Small intestine (tissue), 7 donors: ENCODE data around the gene TOM1L2. TPM values are rescaled to one million over a fixed set of nuclear protein-coding genes. Genes with fewer than 3 reads are reported as not detected.
A peak's percentile ranks its signal among the peaks of the same experiment; 100 is the strongest.
"Not testable (repeated sequence)": the region's sequence is repeated elsewhere in the genome, so short reads cannot be mapped to it uniquely, and the experiment has no call there.

Experiments used
- DNase-seq, 2 donors: peaks; one replicate each; pipeline versions ENCODE4 v3.0.0 to v3.0.0-alpha.2; 2013
- FAIRE-seq: peaks from 2 replicates; lab custom pipeline; 2012; peaks lifted over from hg19 to GRCh38; lab: Jason Lieb, UNC
- H3K27ac ChIP-seq, 3 donors: one replicate each; pipeline ENCODE4 v1.5.1; 2013; ENCODE audit warnings: low read length in 2 of 3, mild to moderate bottlenecking in 2 of 3, control low read depth in 1 of 3, inconsistent platforms in 1 of 3, low read depth in 1 of 3, moderate library complexity in 1 of 3
- H3K27me3 ChIP-seq, 3 donors: one replicate each; pipeline ENCODE4 v1.6.1; 2013; ENCODE audit warnings: low read length in 3 of 3, inconsistent platforms in 1 of 3; ENCODE audit not compliant: control insufficient read depth in 3 of 3, insufficient read depth in 3 of 3
- H3K36me3 ChIP-seq, 3 donors: one replicate each; pipeline ENCODE4 v1.6.1; 2013; ENCODE audit warnings: low read length in 3 of 3, inconsistent platforms in 1 of 3, low read depth in 1 of 3, mild to moderate bottlenecking in 1 of 3, moderate library complexity in 1 of 3; ENCODE audit not compliant: control insufficient read depth in 3 of 3, insufficient read depth in 2 of 3
- H3K4me1 ChIP-seq, 3 donors: one replicate each; pipeline ENCODE4 v1.6.1; 2013; ENCODE audit warnings: low read length in 2 of 3, inconsistent platforms in 1 of 3, low read depth in 1 of 3, mild to moderate bottlenecking in 1 of 3, moderate library complexity in 1 of 3; ENCODE audit not compliant: control insufficient read depth in 3 of 3, insufficient read depth in 2 of 3
- H3K4me3 ChIP-seq, 3 donors: one replicate each; pipeline ENCODE4 v1.5.1; 2013; ENCODE audit warnings: low read length in 3 of 3, control low read depth in 1 of 3, inconsistent platforms in 1 of 3, low read depth in 1 of 3, mild to moderate bottlenecking in 1 of 3, moderate library complexity in 1 of 3
- H3K9me3 ChIP-seq, 2 donors: one replicate each; pipeline ENCODE4 v1.6.1; 2013; ENCODE audit warnings: low read depth in 1 of 2, low read length in 1 of 2; ENCODE audit not compliant: control insufficient read depth in 2 of 2, insufficient read depth in 1 of 2
- WGBS, 3 donors: extraction: QIAGEN DNeasy Blood & Tissue Kit; methylation state at CpG; one replicate each; pipeline ENCODE4 v1.1.7; 2013; 5-methylcytosine and 5-hydroxymethylcytosine counted together
- polyA plus RNA-seq, 4 donors: library from polyadenylated mRNA; stranded (reverse) in 3 of 4; unstranded in 1 of 4; fragments of 200-250 nt in 3 of 4; fragments of 120-200 nt in 1 of 4; gene quantifications; one replicate each; pipeline versions ENCODE4 v1.2.1 to v1.2.3, GENCODE V29; 2013
- donor health status: healthy with polysubstance abuse.
- donor health status: control.
- donor health status: control.
- donor health status: Bipolar disorder and iron deficiency.
- donor health status: healthy.

Gene TOM1L2
- polyA plus RNA-seq, 4 donors, result 14.3 to 26.6 (median 24.7) TPM

DNA sequence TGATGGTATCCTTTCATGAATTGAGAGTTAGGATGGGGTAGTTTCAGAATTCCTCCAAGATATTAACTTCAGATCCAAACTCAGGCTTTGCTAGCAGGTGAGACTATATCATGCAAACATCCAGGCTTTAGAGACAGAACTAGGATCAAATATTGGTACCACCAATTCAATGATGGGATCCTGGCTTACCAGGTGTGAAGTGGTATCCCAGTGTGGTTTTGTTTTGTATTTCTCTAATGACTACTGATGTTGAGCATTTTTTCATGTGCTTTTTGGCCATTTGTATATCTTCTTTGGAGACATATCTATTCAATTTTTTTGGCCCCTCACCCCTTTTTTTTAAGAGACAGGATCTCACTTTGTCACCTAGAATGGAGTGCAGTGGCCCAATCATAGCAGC, 57.0 kb downstream of the TOM1L2 start:
- FAIRE-seq (no peak), DNase-seq (no peak)
- Histone ChIP-seq H3K9me3 (no peaks in the 10 kb centered on the region), H3K4me1 (peaks cover 0 to 27% (median 2%) of the 10 kb centered on the region in 3 donors), H3K27ac (no peak overlapping the region), H3K27me3 (no peaks in the 10 kb centered on the region), H3K4me3 (no peak overlapping the region), H3K36me3 (peaks cover 0 to 3% (median 0%) of the 10 kb centered on the region in 3 donors)

DNA sequence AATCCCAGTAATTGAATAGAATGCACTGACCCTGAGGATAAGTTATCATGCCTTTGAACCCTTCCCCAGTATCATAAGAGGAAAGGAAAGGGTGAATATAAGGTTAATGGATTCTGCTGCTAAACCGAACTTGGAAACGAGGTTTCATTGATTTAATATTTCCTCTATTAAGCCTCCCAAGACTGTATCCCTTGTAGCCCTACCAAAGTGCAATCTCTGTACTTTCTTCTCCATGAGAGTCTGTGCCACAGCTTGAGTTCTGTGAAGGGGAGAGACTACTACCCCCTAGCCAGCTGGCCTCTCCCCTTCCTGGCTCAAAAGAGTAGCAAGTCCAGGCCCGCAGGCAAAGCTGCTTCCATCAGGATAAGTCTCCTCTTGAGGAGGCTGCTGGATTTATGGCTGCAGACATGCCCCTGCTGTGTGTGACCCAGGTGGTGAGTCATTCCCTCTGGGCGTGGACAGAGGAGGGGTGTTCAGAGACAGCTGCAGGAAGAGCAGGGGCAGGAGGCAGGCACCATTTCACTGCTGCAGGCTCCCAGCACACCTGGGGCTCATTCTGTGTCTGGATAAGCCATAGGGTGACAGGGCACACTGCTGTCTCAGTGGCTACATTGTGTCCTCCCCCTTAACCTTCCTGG, 58.4 kb downstream of the TOM1L2 start:
- WGBS, 3 donors, result 7 to 25% (median 25%) methylated on average over 4 of the region's 4 CpGs
- Histone ChIP-seq H3K36me3 (peaks cover 0 to 3% (median 0%) of the 10 kb centered on the region in 3 donors), H3K4me1 (peaks cover 0 to 17% (median 2%) of the 10 kb centered on the region in 3 donors), H3K4me3 (no peak overlapping the region), H3K9me3 (no peaks in the 10 kb centered on the region), H3K27ac (peak overlapping the region in 2 of 3 donors; percentile 55 to 68), H3K27me3 (no peaks in the 10 kb centered on the region)
- DNase-seq (peak; percentile 93 to 96), FAIRE-seq (no peak)

DNA sequence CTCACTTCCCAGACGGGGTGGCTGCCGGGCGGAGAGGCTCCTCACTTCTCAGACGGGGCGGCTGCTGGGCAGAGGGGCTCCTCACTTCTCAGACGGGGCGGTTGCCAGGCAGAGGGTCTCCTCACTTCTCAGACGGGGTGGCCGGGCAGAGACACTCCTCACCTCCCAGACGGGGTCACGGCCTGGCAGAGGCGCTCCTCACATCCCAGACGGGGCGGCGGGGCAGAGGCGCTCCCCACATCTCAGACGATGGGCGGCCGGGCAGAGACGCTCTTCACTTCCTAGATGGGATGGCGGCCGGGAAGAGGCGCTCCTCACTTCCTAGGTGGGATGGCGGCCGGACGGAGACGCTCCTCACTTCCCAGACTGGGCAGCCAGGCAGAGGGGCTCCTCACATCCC, 59.9 kb downstream of the TOM1L2 start:
- not testable (repeated sequence) for DNase-seq, H3K27ac ChIP-seq, H3K4me3 ChIP-seq, H3K36me3 ChIP-seq, H3K9me3 ChIP-seq, H3K27me3 ChIP-seq, FAIRE-seq
- 93 to 100% (median 100%) methylated on average over 4 to 22 of the region's 27 CpGs for WGBS, 3 donors
- peaks cover 0 to 15% (median 2%) of the 10 kb centered on the region in 3 donors for H3K4me1 ChIP-seq

GRCh38 chr17:17911001-17911613, 61.1 kb downstream of the TOM1L2 start:
- Histone ChIP-seq H3K4me3 (no peak overlapping the region), H3K9me3 (no peaks in the 10 kb centered on the region), H3K27ac (peak overlapping the region in 1 of 3 donors; percentile 10), H3K36me3 (peaks cover 0 to 14% (median 0%) of the 10 kb centered on the region in 3 donors), H3K27me3 (no peaks in the 10 kb centered on the region), H3K4me1 (peaks cover 0 to 15% (median 2%) of the 10 kb centered on the region in 3 donors)
- DNase-seq, result no peak
- FAIRE-seq, result no peak
- 78 to 85% (median 83%) methylated on average over 10 of the region's 10 CpGs for WGBS, 3 donors

- H3K4me1 ChIP-seq, result peaks cover 0 to 15% (median 2%) of the 10 kb centered on the region in 3 donors
- H3K36me3 ChIP-seq, result peaks cover 0 to 22% (median 0%) of the 10 kb centered on the region in 3 donors
- no peak overlapping the region for H3K27ac ChIP-seq
- 78 to 84% (median 82%) methylated on average over 4 of the region's 4 CpGs for WGBS, 3 donors
- FAIRE-seq, result no peak
- H3K4me3 ChIP-seq, result no peak overlapping the region
- no peaks in the 10 kb centered on the region for H3K9me3 ChIP-seq
- DNase-seq, result no peak
- no peaks in the 10 kb centered on the region for H3K27me3 ChIP-seq
These were observed 62.1 kb downstream of the TOM1L2 start for GRCh38 chr17:17910060-17910459.

DNA sequence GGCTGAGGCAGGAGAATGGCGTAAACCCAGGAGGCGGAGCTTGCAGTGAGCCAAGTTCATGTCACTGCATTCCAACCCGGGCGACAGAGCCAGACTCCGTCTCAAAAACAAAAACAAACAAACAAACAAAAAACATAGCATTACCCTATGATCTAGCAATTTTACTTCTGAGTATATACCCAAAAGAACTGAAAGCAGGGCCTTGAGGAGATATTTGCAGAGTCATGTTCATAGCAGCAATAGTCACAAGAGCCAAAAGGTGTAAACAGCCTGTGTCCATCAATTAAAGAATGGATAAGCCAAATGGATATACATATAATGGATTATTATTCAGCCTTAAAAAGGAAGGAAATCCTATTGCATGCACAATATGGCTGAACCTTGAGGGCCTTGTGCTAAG, 63.1 kb downstream of the TOM1L2 start:
- Histone ChIP-seq H3K27me3 (no peaks in the 10 kb centered on the region), H3K36me3 (peaks cover 0 to 29% (median 0%) of the 10 kb centered on the region in 3 donors), H3K4me3 (no peak overlapping the region), H3K9me3 (no peaks in the 10 kb centered on the region), H3K4me1 (peaks cover 0 to 12% (median 2%) of the 10 kb centered on the region in 3 donors), H3K27ac (no peak overlapping the region)
- DNase-seq, result no peak
- 93 to 96% (median 95%) methylated on average over 5 of the region's 5 CpGs for WGBS, 3 donors
- no peak for FAIRE-seq

DNA sequence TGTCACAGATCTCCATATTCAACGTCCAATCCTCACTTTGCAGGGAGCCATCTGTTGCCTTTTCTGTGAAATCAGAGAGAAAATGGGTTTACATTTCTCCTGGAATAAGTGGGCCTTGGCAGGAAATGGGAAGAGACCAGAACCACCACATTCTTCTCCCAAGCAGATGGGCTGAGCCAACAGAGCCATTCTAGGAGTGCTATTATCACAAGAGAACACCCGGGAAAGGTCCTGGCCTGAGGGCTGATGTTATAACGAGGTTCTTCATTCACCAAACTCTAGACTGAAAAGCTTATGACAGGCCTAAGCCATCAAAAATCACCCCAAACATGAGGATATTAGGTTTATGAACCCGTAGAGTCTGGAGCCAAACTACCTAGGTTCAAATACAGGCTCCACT, 64.7 kb downstream of the TOM1L2 start:
- Histone ChIP-seq H3K4me3 (no peak overlapping the region), H3K4me1 (peaks cover 0 to 5% (median 0%) of the 10 kb centered on the region in 3 donors), H3K27me3 (no peaks in the 10 kb centered on the region), H3K27ac (no peak overlapping the region), H3K9me3 (no peaks in the 10 kb centered on the region), H3K36me3 (peaks cover 0 to 34% (median 0%) of the 10 kb centered on the region in 3 donors)
- DNase-seq (no peak), FAIRE-seq (no peak)
- 78 to 96% (median 92%) methylated on average over 4 of the region's 4 CpGs for WGBS, 3 donors

DNA sequence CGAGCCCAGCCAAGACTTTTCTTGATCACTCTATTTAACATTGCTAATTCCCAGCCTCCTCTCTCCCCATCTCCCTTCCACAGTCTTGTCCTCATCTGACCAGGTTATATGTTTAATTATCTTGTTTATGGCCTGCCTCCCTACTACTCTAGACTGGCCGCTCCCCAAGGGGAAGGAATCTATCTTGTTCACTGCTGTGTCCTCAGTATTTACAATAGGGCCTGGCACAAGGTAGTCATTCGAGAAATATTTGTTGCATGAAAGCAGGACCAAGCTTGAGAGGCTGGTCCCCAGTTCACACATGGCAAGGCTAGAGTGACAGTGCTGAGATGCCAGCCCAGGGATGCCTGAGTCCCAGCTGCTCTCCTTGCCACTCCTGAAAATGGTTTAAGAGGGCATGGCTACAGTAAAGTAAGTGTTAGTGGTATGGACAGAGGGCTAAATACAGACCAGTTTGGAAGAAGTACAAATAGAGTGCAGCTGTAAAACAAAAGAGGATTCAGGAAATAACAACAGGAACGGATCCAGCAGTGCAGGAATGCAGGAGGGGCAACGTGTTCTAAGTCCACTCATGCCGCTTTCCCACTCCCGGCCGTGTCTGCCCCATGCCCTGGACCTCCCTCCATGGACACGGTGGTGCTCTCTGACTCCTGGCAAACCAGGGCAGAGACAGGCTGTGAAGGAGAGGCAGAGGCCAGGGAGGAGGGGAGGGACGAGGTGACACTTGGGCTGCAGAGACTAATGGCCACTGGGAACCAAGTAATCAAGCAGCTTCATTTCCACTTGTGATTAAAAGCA, 65.6 kb downstream of the TOM1L2 start:
- H3K9me3 ChIP-seq, result no peaks in the 10 kb centered on the region
- H3K4me3 ChIP-seq, result no peak overlapping the region
- H3K27ac ChIP-seq, result no peak overlapping the region
- H3K27me3 ChIP-seq, result no peaks in the 10 kb centered on the region
- DNase-seq (no peak), FAIRE-seq (no peak)
- WGBS, 3 donors, result 74 to 86% (median 79%) methylated on average over 10 of the region's 10 CpGs
- peaks cover 0 to 39% (median 0%) of the 10 kb centered on the region in 3 donors for H3K36me3 ChIP-seq
- H3K4me1 ChIP-seq, result peaks cover 0 to 5% (median 0%) of the 10 kb centered on the region in 3 donors
